ENCODE data around the gene SMYD3. TPM values are rescaled to one million over a fixed set of nuclear protein-coding genes. Genes with fewer than 3 reads are reported as not detected.

Gene SMYD3
- total RNA-seq, 1 donor from 2014 or later: 27.2 TPM

DNA sequence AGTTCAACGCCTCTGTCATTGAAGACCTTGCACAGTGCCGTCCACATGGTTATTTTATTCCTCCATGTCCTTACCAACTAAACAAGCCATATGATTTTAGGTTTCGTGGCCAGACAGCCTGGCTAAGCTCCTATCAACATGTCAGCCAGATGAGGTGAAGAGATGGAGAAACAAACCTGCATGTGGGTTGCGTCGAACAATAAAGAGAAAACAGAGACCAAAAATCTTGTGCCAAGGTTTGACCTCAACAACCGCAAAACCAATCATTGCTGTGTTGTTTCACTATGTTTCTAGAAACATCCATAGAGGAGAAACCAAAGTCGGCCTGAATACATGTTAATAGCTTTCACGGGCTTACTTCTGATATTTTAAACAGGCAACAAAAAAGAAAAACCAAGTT, 544.6 kb downstream of the SMYD3 start:
- intact Hi-C loops (cut with DNase I): no loop called here
- no peaks in the 10 kb centered on the region for H3K9me3 ChIP-seq
- no peak overlapping the region for H3K4me3 ChIP-seq
- TF ChIP-seq CTCF (IDR thresholded peaks at IDR 0.05): no peak
- ATAC-seq (no peak), DNase-seq (no peak)
- H3K27me3 ChIP-seq: no peaks in the 10 kb centered on the region
- H3K4me1 ChIP-seq: no peaks in the 10 kb centered on the region
- no peaks in the 10 kb centered on the region for H3K36me3 ChIP-seq
- no peak overlapping the region for H3K27ac ChIP-seq

DNA sequence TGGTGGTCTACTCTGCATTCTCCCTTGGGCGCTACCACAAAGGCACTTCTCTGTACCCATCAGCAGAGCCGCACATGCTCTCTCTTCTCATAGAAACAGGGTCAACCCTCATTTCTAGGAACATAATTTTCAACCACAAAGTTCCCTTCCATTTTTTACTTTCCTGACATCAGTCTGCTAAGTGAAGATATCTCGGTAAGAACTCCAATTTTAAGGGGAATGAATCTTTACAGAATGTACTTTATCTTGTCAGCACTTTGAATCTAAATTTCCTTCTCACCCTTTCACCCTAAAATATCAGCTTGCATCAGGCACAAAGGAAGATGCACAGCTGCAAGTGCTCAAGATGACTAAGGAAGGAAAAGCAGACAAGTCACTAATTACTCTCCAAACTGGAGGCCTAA, 545.9 kb downstream of the SMYD3 start:
- no peaks in the 10 kb centered on the region for H3K4me1 ChIP-seq
- no peak for TF ChIP-seq CTCF (IDR thresholded peaks at IDR 0.05)
- no peak overlapping the region for H3K27ac ChIP-seq
- intact Hi-C loops (cut with DNase I): no loop called here
- ATAC-seq (no peak), DNase-seq (no peak)
- no peaks in the 10 kb centered on the region for H3K36me3 ChIP-seq
- no peaks in the 10 kb centered on the region for H3K27me3 ChIP-seq
- no peaks in the 10 kb centered on the region for H3K9me3 ChIP-seq
- no peak overlapping the region for H3K4me3 ChIP-seq

- ATAC-seq: no peak
- DNase-seq: no peak
- H3K4me3 ChIP-seq: no peak overlapping the region
- no peaks in the 10 kb centered on the region for H3K4me1 ChIP-seq
- no peaks in the 10 kb centered on the region for H3K36me3 ChIP-seq
- H3K27ac ChIP-seq: no peak overlapping the region
- no peak for TF ChIP-seq CTCF (IDR thresholded peaks at IDR 0.05)
- H3K27me3 ChIP-seq: no peaks in the 10 kb centered on the region
- H3K9me3 ChIP-seq: no peaks in the 10 kb centered on the region
- intact Hi-C loops (cut with DNase I): no loop called here
Observed at GRCh38 chr1:245960171-245960570, 546.9 kb downstream of the SMYD3 start.

DNA sequence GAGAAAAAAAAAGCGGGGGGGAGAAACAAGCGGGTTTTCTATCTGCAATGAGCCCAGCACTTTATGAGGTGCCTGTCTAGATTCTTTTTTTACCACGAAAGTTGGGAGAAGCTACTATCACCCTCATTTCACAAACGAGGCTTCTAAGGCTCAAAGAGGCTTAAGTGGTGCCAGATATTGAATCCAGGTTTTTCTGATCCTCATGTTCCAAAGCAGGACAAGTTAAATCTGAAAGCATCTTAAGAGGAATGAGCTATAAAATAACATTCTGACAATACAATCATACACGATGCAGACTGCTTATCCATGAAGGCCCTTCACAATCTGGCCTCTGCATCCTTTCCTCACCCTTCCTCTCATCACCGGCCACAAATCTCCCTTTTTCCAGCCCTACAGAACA, 549.1 kb downstream of the SMYD3 start:
- Histone ChIP-seq H3K9me3 (no peaks in the 10 kb centered on the region), H3K27ac (no peak overlapping the region), H3K36me3 (no peaks in the 10 kb centered on the region), H3K27me3 (no peaks in the 10 kb centered on the region), H3K4me3 (no peak overlapping the region), H3K4me1 (peaks cover 8% of the 10 kb centered on the region)
- DNase-seq (no peak), ATAC-seq (no peak)
- TF ChIP-seq CTCF (IDR thresholded peaks at IDR 0.05): no peak
- intact Hi-C loops (cut with DNase I): no loop called here

DNA sequence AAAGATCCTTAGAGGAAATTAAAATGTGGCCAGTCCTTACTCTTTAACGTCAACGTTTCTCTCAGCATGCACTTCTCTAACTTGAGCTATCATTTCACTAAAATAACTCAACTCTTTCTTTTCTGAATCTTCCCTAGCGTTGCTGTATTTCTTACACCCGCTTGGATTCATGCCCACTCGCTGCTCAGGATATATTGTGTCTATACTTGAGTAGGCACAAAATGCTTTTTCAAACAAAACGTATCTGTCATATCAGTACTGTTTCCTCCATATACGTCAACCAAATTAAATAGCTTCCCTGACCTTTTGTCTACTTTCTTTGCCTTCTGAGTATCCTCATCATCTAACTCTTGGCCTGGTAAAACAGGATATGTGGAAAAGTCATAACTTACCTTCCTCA, 549.7 kb downstream of the SMYD3 start:
- intact Hi-C loops (cut with DNase I): no loop called here
- H3K9me3 ChIP-seq: no peaks in the 10 kb centered on the region

More for the DNA sequence above, 549.7 kb downstream of the SMYD3 start:
- Histone ChIP-seq H3K4me3 (no peak overlapping the region), H3K4me1 (peaks cover 8% of the 10 kb centered on the region), H3K36me3 (no peaks in the 10 kb centered on the region), H3K27me3 (no peaks in the 10 kb centered on the region), H3K27ac (no peak overlapping the region)
- no peak for TF ChIP-seq CTCF (IDR thresholded peaks at IDR 0.05)
- DNase-seq: no peak
- no peak for ATAC-seq
